ENCODE data around the gene TLE4. TPM values are rescaled to one million over a fixed set of nuclear protein-coding genes. Genes with fewer than 3 reads are reported as not detected.

The TLE4 gene
- polyA plus RNA-seq, 3 donors = 21.0 to 107 (median 21.7) TPM

DNA sequence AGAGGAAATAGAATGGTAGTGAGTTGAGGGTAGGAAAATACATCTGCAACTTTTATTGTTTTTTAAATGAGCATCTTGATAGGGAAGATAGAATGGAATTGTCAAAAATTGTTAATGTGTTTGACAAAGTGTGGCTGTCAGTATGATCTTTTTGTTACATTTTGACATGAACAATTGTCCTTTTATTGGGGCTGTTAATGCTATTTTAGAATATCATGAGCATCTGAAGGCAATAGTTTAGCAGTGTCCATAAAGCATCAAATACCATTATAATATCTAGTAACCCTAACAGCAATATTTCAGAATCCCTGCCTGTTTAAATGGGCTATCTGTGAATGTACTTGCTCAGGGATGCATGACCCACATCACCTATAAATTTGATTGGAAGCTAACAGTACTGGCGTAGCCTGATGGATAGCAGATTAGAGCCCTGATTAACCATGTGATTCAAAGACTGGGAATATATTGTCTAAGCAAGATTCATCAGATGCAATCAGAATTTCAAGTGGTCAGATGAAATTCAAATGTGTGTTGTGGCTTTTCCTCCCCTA is 37.8 kb downstream of the TLE4 start:
- Mint-ChIP-seq H3K4me1 (peaks cover 67% of the 10 kb centered on the region), H3K27ac (peak overlapping the region; percentile 93 to 99 (median 96)), H3K4me3 (no peak overlapping the region), H3K27me3 (ENCODE audit: low read depth in 3 of 3) (no peaks in the 10 kb centered on the region), H3K36me3 (peaks cover 24 to 29% of the 10 kb centered on the region in 2 donors), H3K9me3 (peaks cover 0 to 5% (median 4%) of the 10 kb centered on the region in 7 donors)
- peaks cover 14% of the 10 kb centered on the region for H4K20me1 ChIP-seq (ENCODE audit: insufficient read depth, low read length)
- intact Hi-C loops (cut with micrococcal nuclease) = no loop called here
- H3K36me3 ChIP-seq (replicated peaks in 1 of 2; ENCODE audit: control insufficient read depth in 1 of 2, insufficient read depth in 2 of 2, low read length in 2 of 2) = peaks cover 0 to 18% of the 10 kb centered on the region in 2 donors
- H3K4me3 ChIP-seq (replicated peaks in 1 of 3; ENCODE audit: low read depth in 2 of 3, low read length in 3 of 3) = peak overlapping the region in 1 of 3 experiments; percentile 66
- no peaks in the 10 kb centered on the region for H3K27me3 ChIP-seq (ENCODE audit: control insufficient read depth in 2 of 2, insufficient read depth in 2 of 2, low read length in 2 of 2)
- H3K9ac ChIP-seq (ENCODE audit: insufficient read depth, low read length, poor library complexity, severe bottlenecking) = no peak overlapping the region
- H2AFZ ChIP-seq (ENCODE audit: insufficient read depth, low read depth, low read length, poor library complexity, severe bottlenecking) = no peak overlapping the region
- H3K27ac ChIP-seq (ENCODE audit: low read depth in 1 of 2, low read length in 2 of 2) = peak overlapping the region in 1 of 2 donors; percentile 88
- peaks cover 56 to 82% of the 10 kb centered on the region in 2 donors for H3K4me1 ChIP-seq (ENCODE audit: control insufficient read depth in 1 of 2, insufficient read depth in 2 of 2, low read length in 2 of 2)
- no peak overlapping the region for H3K4me2 ChIP-seq (replicated peaks; ENCODE audit: extremely low read depth, low read length, poor library complexity, severe bottlenecking)
- DNase-seq = no peak
- H3K79me2 ChIP-seq (ENCODE audit: insufficient read depth, low read length) = peaks cover 94% of the 10 kb centered on the region
- WGBS (ENCODE audit: insufficient coverage) = no CpG with 5 or more reads among the region's 1 CpG
- no peaks in the 10 kb centered on the region for H3K9me3 ChIP-seq (replicated peaks in 1 of 2; ENCODE audit: control insufficient read depth in 1 of 2, insufficient read depth in 1 of 2, low read length in 2 of 2)
- TF ChIP-seq, protein P1, sequence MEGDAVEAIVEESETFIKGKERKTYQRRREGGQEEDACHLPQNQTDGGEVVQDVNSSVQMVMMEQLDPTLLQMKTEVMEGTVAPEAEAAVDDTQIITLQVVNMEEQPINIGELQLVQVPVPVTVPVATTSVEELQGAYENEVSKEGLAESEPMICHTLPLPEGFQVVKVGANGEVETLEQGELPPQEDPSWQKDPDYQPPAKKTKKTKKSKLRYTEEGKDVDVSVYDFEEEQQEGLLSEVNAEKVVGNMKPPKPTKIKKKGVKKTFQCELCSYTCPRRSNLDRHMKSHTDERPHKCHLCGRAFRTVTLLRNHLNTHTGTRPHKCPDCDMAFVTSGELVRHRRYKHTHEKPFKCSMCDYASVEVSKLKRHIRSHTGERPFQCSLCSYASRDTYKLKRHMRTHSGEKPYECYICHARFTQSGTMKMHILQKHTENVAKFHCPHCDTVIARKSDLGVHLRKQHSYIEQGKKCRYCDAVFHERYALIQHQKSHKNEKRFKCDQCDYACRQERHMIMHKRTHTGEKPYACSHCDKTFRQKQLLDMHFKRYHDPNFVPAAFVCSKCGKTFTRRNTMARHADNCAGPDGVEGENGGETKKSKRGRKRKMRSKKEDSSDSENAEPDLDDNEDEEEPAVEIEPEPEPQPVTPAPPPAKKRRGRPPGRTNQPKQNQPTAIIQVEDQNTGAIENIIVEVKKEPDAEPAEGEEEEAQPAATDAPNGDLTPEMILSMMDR (IDR thresholded peaks at IDR 0.05) = no peak

DNA sequence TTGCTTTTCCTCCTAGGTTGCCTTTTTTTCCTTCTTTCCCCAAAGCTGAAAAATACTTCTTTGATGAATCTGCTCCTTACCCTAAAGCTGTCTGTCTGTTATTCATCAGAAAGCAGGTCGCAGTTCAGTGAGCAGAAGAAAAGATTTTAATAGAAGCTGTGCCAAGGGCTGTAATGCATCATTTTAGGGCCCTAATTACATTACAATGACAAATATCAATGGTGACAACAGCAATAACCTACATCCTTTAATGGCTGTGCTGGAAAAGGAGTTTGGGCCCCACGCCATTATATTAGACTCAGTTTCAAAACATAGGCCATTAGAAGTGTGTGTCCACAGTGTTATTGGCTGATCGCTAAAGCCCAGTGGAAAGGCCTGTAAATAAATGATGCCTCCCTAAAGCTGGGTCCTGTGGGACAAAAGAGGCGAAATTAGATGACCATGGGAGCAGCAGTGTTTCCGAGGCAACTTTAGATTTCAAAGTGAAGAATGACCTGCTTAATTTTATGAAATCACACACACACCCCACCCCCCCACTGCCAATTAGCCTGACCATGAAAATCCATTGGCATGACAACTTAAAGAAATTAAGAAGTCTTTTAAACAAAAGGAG is 38.4 kb downstream of the TLE4 start:
- Histone ChIP-seq H2AFZ (ENCODE audit: insufficient read depth, low read depth, low read length, poor library complexity, severe bottlenecking) (no peak overlapping the region), H3K27me3 (ENCODE audit: control insufficient read depth in 2 of 2, insufficient read depth in 2 of 2, low read length in 2 of 2) (no peaks in the 10 kb centered on the region), H3K9me3 (replicated peaks in 1 of 2; ENCODE audit: control insufficient read depth in 1 of 2, insufficient read depth in 1 of 2, low read length in 2 of 2) (no peaks in the 10 kb centered on the region), H3K79me2 (ENCODE audit: insufficient read depth, low read length) (peaks cover 94% of the 10 kb centered on the region), H3K4me3 (replicated peaks in 1 of 3; ENCODE audit: low read depth in 2 of 3, low read length in 3 of 3) (peak overlapping the region in 1 of 3 experiments; percentile 66), H3K9ac (ENCODE audit: insufficient read depth, low read length, poor library complexity, severe bottlenecking) (peak overlapping the region; percentile 29), H4K20me1 (ENCODE audit: insufficient read depth, low read length) (peaks cover 10% of the 10 kb centered on the region), H3K27ac (ENCODE audit: low read depth in 1 of 2, low read length in 2 of 2) (peak overlapping the region; percentile 15 to 88), H3K36me3 (replicated peaks in 1 of 2; ENCODE audit: control insufficient read depth in 1 of 2, insufficient read depth in 2 of 2, low read length in 2 of 2) (peaks cover 0 to 24% of the 10 kb centered on the region in 2 donors), H3K4me2 (replicated peaks; ENCODE audit: extremely low read depth, low read length, poor library complexity, severe bottlenecking) (peak overlapping the region; percentile 76), H3K4me1 (ENCODE audit: control insufficient read depth in 1 of 2, insufficient read depth in 2 of 2, low read length in 2 of 2) (peaks cover 53 to 82% of the 10 kb centered on the region in 2 donors)
- H3K27ac Mint-ChIP-seq = peak overlapping the region; percentile 93 to 99 (median 96)
- DNase-seq = no peak
- peak overlapping the region; percentile 2 to 74 for H3K4me3 Mint-ChIP-seq
- no peaks in the 10 kb centered on the region for H3K27me3 Mint-ChIP-seq (ENCODE audit: low read depth in 3 of 3)
- H3K4me1 Mint-ChIP-seq = peaks cover 72% of the 10 kb centered on the region
- TF ChIP-seq, protein P1 (IDR thresholded peaks at IDR 0.05) = no peak
- H3K36me3 Mint-ChIP-seq = peaks cover 28 to 34% of the 10 kb centered on the region in 2 donors
- 90% methylated on average over 3 of the region's 5 CpGs for WGBS (ENCODE audit: insufficient coverage)
- H3K9me3 Mint-ChIP-seq = peaks cover 0 to 5% (median 4%) of the 10 kb centered on the region in 7 donors
- intact Hi-C loops (cut with micrococcal nuclease) = no loop called here

All from CD14-positive monocyte (primary cell).